H1 (cell line): ENCODE measurements around the gene ERVV-1. TPM values are rescaled to one million over a fixed set of nuclear protein-coding genes. Genes with fewer than 3 reads are reported as not detected.

Experiments used
- CBX5 ChIP-seq: fragments of 300-800, 300-1000 bp; sonication (generic); IDR thresholded peaks from 2 replicates; pipeline ENCODE4 v1.7.1; 2016; ENCODE audit warnings: antibody characterized with exemption, low read length, low read depth
- EP300 ChIP-seq, 2 experiments: IDR thresholded peaks; 1 replicate in 1 of 2; 2 replicates in 1 of 2; pipeline ENCODE4 v1.6.1; 2011 to 2012; ENCODE audit warnings: low read depth in 2 of 2, low read length in 2 of 2, mild to moderate bottlenecking in 2 of 2, borderline replicate concordance in 1 of 2, inconsistent platforms in 1 of 2, moderate library complexity in 1 of 2
- GABPA ChIP-seq: IDR thresholded peaks from 2 replicates; pipeline ENCODE4 v1.6.1; 2011; ENCODE audit warnings: mild to moderate bottlenecking, low read length, moderate library complexity, borderline replicate concordance; ENCODE audit not compliant: insufficient read depth
- JUND ChIP-seq: IDR thresholded peaks from 2 replicates; pipeline ENCODE4 v1.6.1; 2011; ENCODE audit warnings: mild to moderate bottlenecking, improper control_type of control experiment, low read length
- SP1 ChIP-seq: IDR thresholded peaks from 2 replicates; pipeline ENCODE4 v1.6.1; 2011; ENCODE audit warnings: low read depth, low read length
- SP4 ChIP-seq: IDR thresholded peaks from 2 replicates; pipeline ENCODE4 v1.6.1; 2012; ENCODE audit warnings: low read length, inconsistent platforms
- TAF1 ChIP-seq: IDR thresholded peaks from 2 replicates; pipeline ENCODE4 v1.6.1; 2011; ENCODE audit warnings: mild to moderate bottlenecking, low read depth, low read length
- USF2 ChIP-seq: IDR thresholded peaks from 2 replicates; pipeline ENCODE4 v1.6.1; 2011; ENCODE audit warnings: low read length, improper control_type of control experiment
- polyA plus RNA-seq, 7 experiments: library from polyadenylated mRNA; depleted of rRNA in 3 of 7; stranded (reverse) in 5 of 7; unstranded in 2 of 7; fragments of >200 nt in 5 of 7; fragments of 200-250 nt in 2 of 7; gene quantifications; 1 replicate in 5 of 7; 2 replicates in 1 of 7; 4 replicates in 1 of 7; pipeline versions ENCODE4 v1.2.1 to v1.2.3, GENCODE V29; 2011 to 2013; ENCODE audit warnings: missing spikeins in 2 of 7, mixed read lengths in 2 of 7
- total RNA-seq: library from RNA; stranded (reverse); fragmentation: NEBNext Ultra II Directional; extraction: Animal tissue kit (Norgen Biotek cat#: 25700); gene quantifications from 2 replicates; pipeline ENCODE4 v1.2.1, GENCODE V29; 2021
- TF ChIP-seq, protein P1 (sequence below), 3 experiments: IDR thresholded peaks; 1 replicate in 2 of 3; 2 replicates in 1 of 3; pipeline versions ENCODE4 v1.5.1 to v1.6.1; 2011; ENCODE audit warnings: low read length in 3 of 3, mild to moderate bottlenecking in 3 of 3, inconsistent platforms in 2 of 3, low read depth in 1 of 3, moderate library complexity in 1 of 3; ENCODE audit not compliant: insufficient read depth in 1 of 3; ENCODE audit errors: control extremely low read depth in 1 of 3

Gene ERVV-1
- total and polyA plus RNA-seq, 2 of the 8 experiments (the other 6 are each of a cell fraction or from before 2014, with no cell fraction given), result not detected

GRCh38 chr19:53019684-53020083 lies 6.0 kb downstream of the ERVV-1 start (continued):
- TF ChIP-seq, protein P1, sequence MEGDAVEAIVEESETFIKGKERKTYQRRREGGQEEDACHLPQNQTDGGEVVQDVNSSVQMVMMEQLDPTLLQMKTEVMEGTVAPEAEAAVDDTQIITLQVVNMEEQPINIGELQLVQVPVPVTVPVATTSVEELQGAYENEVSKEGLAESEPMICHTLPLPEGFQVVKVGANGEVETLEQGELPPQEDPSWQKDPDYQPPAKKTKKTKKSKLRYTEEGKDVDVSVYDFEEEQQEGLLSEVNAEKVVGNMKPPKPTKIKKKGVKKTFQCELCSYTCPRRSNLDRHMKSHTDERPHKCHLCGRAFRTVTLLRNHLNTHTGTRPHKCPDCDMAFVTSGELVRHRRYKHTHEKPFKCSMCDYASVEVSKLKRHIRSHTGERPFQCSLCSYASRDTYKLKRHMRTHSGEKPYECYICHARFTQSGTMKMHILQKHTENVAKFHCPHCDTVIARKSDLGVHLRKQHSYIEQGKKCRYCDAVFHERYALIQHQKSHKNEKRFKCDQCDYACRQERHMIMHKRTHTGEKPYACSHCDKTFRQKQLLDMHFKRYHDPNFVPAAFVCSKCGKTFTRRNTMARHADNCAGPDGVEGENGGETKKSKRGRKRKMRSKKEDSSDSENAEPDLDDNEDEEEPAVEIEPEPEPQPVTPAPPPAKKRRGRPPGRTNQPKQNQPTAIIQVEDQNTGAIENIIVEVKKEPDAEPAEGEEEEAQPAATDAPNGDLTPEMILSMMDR (IDR thresholded peaks at IDR 0.05; ENCODE audit: control extremely low read depth in 1 of 3, insufficient read depth in 1 of 3, low read depth in 1 of 3, low read length in 3 of 3), result peak; percentile 82 to 99 (median 92)
- no peak for TF ChIP-seq EP300 (IDR thresholded peaks at IDR 0.05; ENCODE audit: borderline replicate concordance in 1 of 2, low read depth in 2 of 2, low read length in 2 of 2)
- no peak for TF ChIP-seq CBX5
- TF ChIP-seq SP4, result no peak
- TF ChIP-seq JUND, result no peak
- TF ChIP-seq SP1, result no peak
- TF ChIP-seq TAF1, result no peak
- TF ChIP-seq USF2, result no peak
- peak; percentile 15; the same call in 1 of the 2 replicates for TF ChIP-seq GABPA
